GM20000 (cell line): ENCODE measurements around the gene ADARB2.
A peak's percentile ranks its signal among the peaks of the same experiment; 100 is the strongest.

Experiments used
- DNase-seq: peaks from one replicate; pipeline ENCODE4 v3.0.0; 2012; ENCODE audit warnings: low spot score
- CTCF ChIP-seq: IDR thresholded peaks from 2 replicates; pipeline ENCODE4 v1.5.1; 2012; ENCODE audit warnings: mild to moderate bottlenecking, control low read depth; ENCODE audit errors: extremely low read depth, missing control alignments

Gene ADARB2

GRCh38 chr10:1374511-1375345 lies 362.6 kb downstream of the ADARB2 start:
- no peak for DNase-seq
- no peak for TF ChIP-seq CTCF

GRCh38 chr10:1373287-1373686 lies 364.0 kb downstream of the ADARB2 start:
- no peak for TF ChIP-seq CTCF
- peak; percentile 8 for DNase-seq

- no peak for TF ChIP-seq CTCF
- DNase-seq, result no peak
Measured at GRCh38 chr10:1372212-1372611, 365.1 kb downstream of the ADARB2 start.

- TF ChIP-seq CTCF, result no peak
- no peak for DNase-seq
Measured at GRCh38 chr10:1370298-1370697, 367.0 kb downstream of the ADARB2 start.

GRCh38 chr10:1369665-1370064 lies 367.7 kb downstream of the ADARB2 start:
- DNase-seq, result no peak
- no peak for TF ChIP-seq CTCF

- no peak for TF ChIP-seq CTCF
- DNase-seq, result no peak
Measured at GRCh38 chr10:1369197-1369596, 368.1 kb downstream of the ADARB2 start.

GRCh38 chr10:1368842-1369171 lies 368.5 kb downstream of the ADARB2 start:
- peak; percentile 78 for DNase-seq
- peak; percentile 55 for TF ChIP-seq CTCF
